ENCODE measurements around the gene SPRED3.
A peak's percentile ranks its signal among the peaks of the same experiment; 100 is the strongest.

DNA sequence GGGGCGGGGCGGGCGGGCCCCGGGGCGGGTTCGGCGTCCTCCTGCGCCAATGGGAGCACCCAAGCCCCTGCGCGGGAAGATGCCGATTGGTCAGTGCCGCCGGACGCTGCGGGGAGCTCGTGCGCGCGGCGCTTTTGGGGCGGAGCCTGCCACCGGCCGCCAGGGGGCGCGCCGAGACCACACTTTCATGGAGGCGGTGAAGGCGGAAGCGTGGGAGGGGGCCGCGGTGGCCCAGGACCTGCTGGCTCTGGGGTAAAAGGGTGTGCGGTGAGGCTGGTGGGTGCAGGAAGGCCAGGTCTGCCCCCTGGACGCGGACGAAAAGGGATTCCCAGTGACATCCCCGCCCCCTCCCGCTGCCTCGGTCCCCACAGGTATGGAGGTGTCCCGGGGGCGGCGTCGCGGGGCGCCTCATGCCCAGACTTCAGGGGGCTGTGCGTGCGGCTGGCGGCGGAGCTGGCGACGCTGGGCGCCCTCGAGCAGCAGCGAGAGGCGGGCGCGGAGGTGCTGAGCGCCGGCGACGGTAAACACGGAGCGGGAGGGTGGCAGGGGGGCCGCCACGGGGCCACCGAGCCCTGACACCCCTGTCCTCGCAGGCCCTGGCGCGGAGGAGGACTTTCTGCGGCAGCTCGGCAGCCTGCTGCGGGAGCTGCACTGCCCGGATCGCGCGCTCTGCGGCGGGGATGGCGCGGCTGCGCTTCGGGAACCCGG is 14.6 kb downstream of the SPRED3 start, which contains the start of gene FAM98C:
- TF ChIP-seq YY1 (IDR thresholded peaks at IDR 0.05) = no peak
- TF ChIP-seq, protein P1, sequence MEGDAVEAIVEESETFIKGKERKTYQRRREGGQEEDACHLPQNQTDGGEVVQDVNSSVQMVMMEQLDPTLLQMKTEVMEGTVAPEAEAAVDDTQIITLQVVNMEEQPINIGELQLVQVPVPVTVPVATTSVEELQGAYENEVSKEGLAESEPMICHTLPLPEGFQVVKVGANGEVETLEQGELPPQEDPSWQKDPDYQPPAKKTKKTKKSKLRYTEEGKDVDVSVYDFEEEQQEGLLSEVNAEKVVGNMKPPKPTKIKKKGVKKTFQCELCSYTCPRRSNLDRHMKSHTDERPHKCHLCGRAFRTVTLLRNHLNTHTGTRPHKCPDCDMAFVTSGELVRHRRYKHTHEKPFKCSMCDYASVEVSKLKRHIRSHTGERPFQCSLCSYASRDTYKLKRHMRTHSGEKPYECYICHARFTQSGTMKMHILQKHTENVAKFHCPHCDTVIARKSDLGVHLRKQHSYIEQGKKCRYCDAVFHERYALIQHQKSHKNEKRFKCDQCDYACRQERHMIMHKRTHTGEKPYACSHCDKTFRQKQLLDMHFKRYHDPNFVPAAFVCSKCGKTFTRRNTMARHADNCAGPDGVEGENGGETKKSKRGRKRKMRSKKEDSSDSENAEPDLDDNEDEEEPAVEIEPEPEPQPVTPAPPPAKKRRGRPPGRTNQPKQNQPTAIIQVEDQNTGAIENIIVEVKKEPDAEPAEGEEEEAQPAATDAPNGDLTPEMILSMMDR (IDR thresholded peaks at IDR 0.05; ENCODE audit: low read depth, low read length, missing input control) = peak; percentile 94
- TF ChIP-seq TAF1 (conservative IDR thresholded peaks at IDR 0.05) = no peak
- no peak for TF ChIP-seq FOXA1 (IDR thresholded peaks at IDR 0.05)
- peak in 1 of 2 donors; percentile 41 for TF ChIP-seq GABPA (IDR thresholded peaks at IDR 0.05 in 1 of 2, conservative IDR thresholded peaks at IDR 0.05 in 1 of 2)
- peak; percentile 67 for TF ChIP-seq SP1 (IDR thresholded peaks at IDR 0.05)

Measured in liver (tissue), 3 donors.